NB4 (cell line): ENCODE measurements around the gene TSPAN11.
"Not testable (repeated sequence)": the region's sequence is repeated elsewhere in the genome, so short reads cannot be mapped to it uniquely, and the experiment has no call there.

Experiments used
- DNase-seq: peaks from one replicate; pipeline ENCODE4 v3.0.0; 2010; ENCODE audit warnings: low read depth
- H3K4me3 ChIP-seq: one replicate; pipeline ENCODE4 v1.5.1; 2011; ENCODE audit warnings: mild to moderate bottlenecking, low read depth, low read length, moderate library complexity
- CTCF ChIP-seq: IDR thresholded peaks from one replicate; pipeline ENCODE4 v1.5.1; 2012; ENCODE audit warnings: low read depth, low read length
- MAX ChIP-seq: IDR thresholded peaks from 2 replicates; pipeline ENCODE4 v1.6.1; 2011; ENCODE audit warnings: low read depth, low read length
- MYC ChIP-seq: IDR thresholded peaks from 2 replicates; pipeline ENCODE4 v1.6.1; 2011; ENCODE audit warnings: low read depth, low read length
- POLR2A ChIP-seq: IDR thresholded peaks from 2 replicates; pipeline ENCODE4 v1.6.1; 2011; ENCODE audit warnings: mild to moderate bottlenecking; ENCODE audit not compliant: insufficient read length; ENCODE audit errors: extremely low read depth

Gene TSPAN11

GRCh38 chr12:31009976-31010375 is 83.4 kb downstream of the TSPAN11 start:
- no peak for DNase-seq
- TF ChIP-seq MAX (no peak), CTCF (no peak), POLR2A (no peak), MYC (no peak)
- H3K4me3 ChIP-seq = no peak overlapping the region

GRCh38 chr12:31011336-31011735 is 84.8 kb downstream of the TSPAN11 start:
- DNase-seq = no peak
- no peak overlapping the region for H3K4me3 ChIP-seq
- no peak for TF ChIP-seq MAX
- TF ChIP-seq POLR2A = no peak
- no peak for TF ChIP-seq CTCF
- no peak for TF ChIP-seq MYC

GRCh38 chr12:31011746-31012566 is 85.4 kb downstream of the TSPAN11 start:
- peak; percentile 18 for DNase-seq
- TF ChIP-seq MYC = no peak
- TF ChIP-seq MAX = no peak
- peak; percentile 53 for TF ChIP-seq CTCF
- TF ChIP-seq POLR2A = no peak
- no peak overlapping the region for H3K4me3 ChIP-seq

GRCh38 chr12:31012567-31012891 is 86.0 kb downstream of the TSPAN11 start:
- H3K4me3 ChIP-seq, DNase-seq: not testable (repeated sequence)

- no peak overlapping the region for H3K4me3 ChIP-seq
- DNase-seq = no peak
- TF ChIP-seq MAX (no peak), MYC (no peak), POLR2A (no peak)
Measured at GRCh38 chr12:31015215-31015614, 88.7 kb downstream of the TSPAN11 start.

GRCh38 chr12:31016057-31016456 is 89.5 kb downstream of the TSPAN11 start:
- TF ChIP-seq MAX (no peak), MYC (no peak), POLR2A (no peak), CTCF (no peak)
- no peak for DNase-seq
- no peak overlapping the region for H3K4me3 ChIP-seq
